HepG2 (cell line): Measurements from ENCODE around the gene NDUFB3. TPM values are rescaled to one million over a fixed set of nuclear protein-coding genes. Genes with fewer than 3 reads are reported as not detected.

Experiments used
- ATAC-seq: fragments of 200-7000 bp; cut with Tn5 transposase; 3 replicates; pipeline ENCODE4 v1.9.1; 2020; ENCODE audit warnings: mild to moderate bottlenecking, moderate library complexity
- BruUV-seq: library from RNA; stranded (reverse); fragments of 400-500 nt; replicated peaks from 2 replicates; lab custom pipeline; 2021; lab: Mats Ljungman, UMichigan
- CTCF ChIA-PET: fragments of 300-600 bp; formaldehyde crosslinking; extraction: SDS; loops from one replicate; lab custom pipeline; 2021; ENCODE audit warnings: low total read pairs, inconsistent platforms, low intra/inter-chr PET ratio; lab: Yijun Ruan, JAX
- POLR2A ChIA-PET: fragments of 350-600 bp; sonication (Branson Sonifier 250); formaldehyde crosslinking; loops from one replicate; lab custom pipeline; 2020; ENCODE audit warnings: antibody characterized with exemption, inconsistent platforms; lab: Yijun Ruan, JAX
- DNase-seq: peaks from one replicate; pipeline ENCODE4 v3.0.0-alpha.2; 2015; ENCODE audit warnings: low spot score
- FAIRE-seq: peaks from 3 replicates; lab custom pipeline; 2011; peaks lifted over from hg19 to GRCh38; lab: Jason Lieb, UNC
- H2AFZ ChIP-seq: one replicate; pipeline ENCODE4 v1.6.1; 2011; ENCODE audit warnings: low read length, inconsistent platforms
- H3K27ac ChIP-seq: fragments of 300-600 bp; 3 replicates; pipeline ENCODE4 v1.8.0; 2011; ENCODE audit warnings: mixed run types, mild to moderate bottlenecking, mixed read lengths, low read length, inconsistent platforms; ENCODE audit not compliant: insufficient read depth; ENCODE audit errors: extremely low read length
- H3K27me3 ChIP-seq, 2 experiments: fragments of 200-600 bp in 1 of 2; 2 replicates in 1 of 2; 3 replicates in 1 of 2; pipeline versions ENCODE4 v1.6.0 to v1.8.0; 2011; ENCODE audit warnings: low read length in 2 of 2, mild to moderate bottlenecking in 2 of 2, moderate library complexity in 2 of 2, inconsistent platforms in 1 of 2; ENCODE audit not compliant: insufficient read depth in 2 of 2, control insufficient read depth in 1 of 2
- H3K36me3 ChIP-seq, 2 experiments: fragments of 200-600 bp in 1 of 2; replicated peaks in 1 of 2; 2 replicates in 1 of 2; 3 replicates in 1 of 2; pipeline versions ENCODE4 v1.5.1 to v1.8.0; 2011; ENCODE audit warnings: low read length in 2 of 2, inconsistent platforms in 1 of 2; ENCODE audit not compliant: insufficient read depth in 2 of 2, control insufficient read depth in 1 of 2
- H3K4me1 ChIP-seq: 2 replicates; pipeline ENCODE4 v1.5.1; 2012; ENCODE audit warnings: low read length, inconsistent platforms; ENCODE audit not compliant: insufficient read depth
- H3K4me2 ChIP-seq: 2 replicates; pipeline ENCODE4 v1.6.0; 2011; ENCODE audit warnings: low read depth, low read length, inconsistent platforms
- H3K4me3 ChIP-seq, 3 experiments: fragments of 200-600 bp in 1 of 3; sonication (generic), shearing (Covaris generic) in 1 of 3; replicated peaks in 1 of 3; 2 replicates each; pipeline ENCODE4 v1.5.1; 2011 to 2016; ENCODE audit warnings: low read length in 3 of 3, inconsistent platforms in 2 of 3, low read depth in 2 of 3, mild to moderate bottlenecking in 2 of 3, control low read depth in 1 of 3, mixed read lengths in 1 of 3; ENCODE audit not compliant: insufficient read depth in 1 of 3
- H3K79me2 ChIP-seq: one replicate; pipeline ENCODE4 v1.6.1; 2011; ENCODE audit warnings: low read length, inconsistent platforms; ENCODE audit not compliant: insufficient read depth
- H3K9ac ChIP-seq: 2 replicates; pipeline ENCODE4 v1.6.0; 2011; ENCODE audit warnings: mild to moderate bottlenecking, low read depth, low read length, inconsistent platforms; ENCODE audit not compliant: insufficient read depth
- H3K9me3 ChIP-seq: 2 replicates; pipeline ENCODE4 v1.5.1; 2012; ENCODE audit warnings: mild to moderate bottlenecking, low read length
- H4K20me1 ChIP-seq: 2 replicates; pipeline ENCODE4 v1.6.0; 2011; ENCODE audit warnings: inconsistent platforms, mild to moderate bottlenecking, low read length, moderate library complexity; ENCODE audit not compliant: insufficient read depth
- CENPT ChIP-seq: sonication (generic); formaldehyde crosslinking; IDR thresholded peaks from 2 replicates; pipeline ENCODE4 v1.8.0; 2022; ENCODE audit warnings: low read depth, mild to moderate bottlenecking, moderate library complexity, missing genetic modification reagents
- FOXA1 ChIP-seq, 2 experiments: fragments of 450-650 bp in 1 of 2; sonication (generic) in 1 of 2; formaldehyde crosslinking in 1 of 2; IDR thresholded peaks; 2 replicates each; pipeline versions ENCODE4 v1.4.0 to v1.6.1; 2016 to 2020; ENCODE audit warnings: missing genetic modification reagents in 1 of 2
- HNRNPUL1 ChIP-seq: fragments of 200-400 bp; formaldehyde crosslinking; IDR thresholded peaks from 2 replicates; pipeline ENCODE4 v1.6.1; 2017; ENCODE audit warnings: low read depth, mild to moderate bottlenecking, low read length, moderate library complexity
- RFX5 ChIP-seq: IDR thresholded peaks from 2 replicates; pipeline ENCODE4 v1.6.1; 2011; ENCODE audit warnings: low read depth, low read length, improper control_type of control experiment
- ZBTB2 ChIP-seq: sonication (generic); formaldehyde crosslinking; IDR thresholded peaks from 2 replicates; pipeline ENCODE4 v1.8.0; 2022; ENCODE audit warnings: low read depth, missing genetic modification reagents
- WGBS: methylation state at CpG from one replicate; pipeline ENCODE4 v1.1.6; 2017; ENCODE audit warnings: low lambda C conversion rate; 5-methylcytosine and 5-hydroxymethylcytosine counted together
- in situ Hi-C: cut with HindIII; loops from 2 replicates; pipeline ENCODE4 v1.10.0; 2017; ENCODE audit warnings: low pct_unique_long_range_greater_than_20kb; ENCODE audit not compliant: extremely low pct_ligation_motif_present
- intact Hi-C: fragments of 100-400 bp; cut with micrococcal nuclease; formaldehyde crosslinking; loops from one replicate; pipeline ENCODE4 v1.10.0; 2022; ENCODE audit not compliant: unreplicated experiment
- polyA plus RNA-seq, 8 experiments: library from polyadenylated mRNA; depleted of rRNA in 3 of 8; stranded (reverse) in 7 of 8; unstranded in 1 of 8; fragments of >200 nt; fragmentation: Illumina TruSeq in 4 of 8; extraction: Trizol in 4 of 8; gene quantifications; 2 replicates each; pipeline versions ENCODE4 v1.2.1 to v1.2.3, GENCODE V29; 2011 to 2016; ENCODE audit warnings: low read depth in 4 of 8, missing spikeins in 1 of 8, mixed read lengths in 1 of 8; ENCODE audit not compliant: insufficient read depth in 1 of 8
- total RNA-seq, 5 experiments: library from RNA; depleted of rRNA; stranded (reverse); fragments of >200 nt; fragmentation: Illumina TruSeq; extraction: Trizol; gene quantifications; 2 replicates each; pipeline ENCODE4 v1.2.3, GENCODE V29; 2016; ENCODE audit warnings: low read depth in 1 of 5
- TF ChIP-seq, protein P1 (sequence below): sonication (generic); formaldehyde crosslinking; IDR thresholded peaks from 2 replicates; pipeline ENCODE4 v1.5.0; 2020; ENCODE audit warnings: mild to moderate bottlenecking, missing genetic modification reagents, borderline replicate concordance

The NDUFB3 gene
- total and polyA plus RNA-seq, 2 of the 13 experiments (the other 11 are each of a cell fraction or from before 2014, with no cell fraction given), result 50.7 to 159 TPM

- DNase-seq (no peak), ATAC-seq (no peak), FAIRE-seq (no peak)
- H3K27me3 ChIP-seq, result no peaks in the 10 kb centered on the region
- peaks cover 93% of the 10 kb centered on the region for H3K79me2 ChIP-seq
- peaks cover 11 to 19% of the 10 kb centered on the region in 2 experiments for H3K36me3 ChIP-seq
- BruUV-seq, result no TSS peak
- ChIA-PET CTCF (no interaction called here), POLR2A (interaction anchor here (1.1 kb wide), 1 partner anchor 50 kb away, joined by 3 read pairs; no protein-coding TSS in a partner anchor)
- H3K4me1 ChIP-seq, result peaks cover 70% of the 10 kb centered on the region
- no peak overlapping the region for H3K9ac ChIP-seq
- H3K4me3 ChIP-seq, result no peak overlapping the region
- H3K4me2 ChIP-seq, result no peak overlapping the region
- no peaks in the 10 kb centered on the region for H3K9me3 ChIP-seq
- intact Hi-C loops, result no loop called here
- in situ Hi-C loops, result no loop called here
- 91% methylated on average over 5 of the region's 5 CpGs for WGBS
- H4K20me1 ChIP-seq, result peaks cover 5% of the 10 kb centered on the region
- TF ChIP-seq RFX5 (no peak), CENPT (CRISPR knock-in tag) (0 out of 2 replicates have a peak, but pooled peaks have one; percentile 41)
- H2AFZ ChIP-seq, result no peak overlapping the region
- peak overlapping the region; percentile 31 for H3K27ac ChIP-seq
Observed at GRCh38 chr2:201127570-201127969, 55.8 kb downstream of the NDUFB3 start.

GRCh38 chr2:201128033-201128432, 56.2 kb downstream of the NDUFB3 start:
- Histone ChIP-seq H3K9ac (no peak overlapping the region), H3K36me3 (peaks cover 12 to 24% of the 10 kb centered on the region in 2 experiments), H3K9me3 (no peaks in the 10 kb centered on the region), H3K4me2 (no peak overlapping the region), H3K27ac (no peak overlapping the region), H3K27me3 (no peaks in the 10 kb centered on the region), H3K4me3 (no peak overlapping the region), H3K79me2 (peaks cover 93% of the 10 kb centered on the region), H2AFZ (no peak overlapping the region), H3K4me1 (peaks cover 65% of the 10 kb centered on the region), H4K20me1 (peaks cover 5% of the 10 kb centered on the region; the same call in 1 of the 2 replicates)
- WGBS, result 97% methylated on average over 1 of the region's 1 CpG
- no TSS peak for BruUV-seq
- POLR2A ChIA-PET, result interaction anchor here (0.9 kb wide), 1 partner anchor 17 kb away, joined by 5 read pairs; no protein-coding TSS in a partner anchor
- CTCF ChIA-PET, result no interaction called here
- FAIRE-seq (no peak), ATAC-seq (no peak), DNase-seq (no peak)
- intact Hi-C loops (no loop called here), in situ Hi-C loops (no loop called here)
- TF ChIP-seq FOXA1 (IDR thresholded peaks at IDR 0.05) (no peak), FOXA1 (CRISPR knock-in tag; IDR thresholded peaks at IDR 0.05) (no peak), HNRNPUL1 (0 out of 2 replicates have a peak, but pooled peaks have one; percentile 18), ZBTB2 (CRISPR knock-in tag) (no peak)
- TF ChIP-seq, protein P1, sequence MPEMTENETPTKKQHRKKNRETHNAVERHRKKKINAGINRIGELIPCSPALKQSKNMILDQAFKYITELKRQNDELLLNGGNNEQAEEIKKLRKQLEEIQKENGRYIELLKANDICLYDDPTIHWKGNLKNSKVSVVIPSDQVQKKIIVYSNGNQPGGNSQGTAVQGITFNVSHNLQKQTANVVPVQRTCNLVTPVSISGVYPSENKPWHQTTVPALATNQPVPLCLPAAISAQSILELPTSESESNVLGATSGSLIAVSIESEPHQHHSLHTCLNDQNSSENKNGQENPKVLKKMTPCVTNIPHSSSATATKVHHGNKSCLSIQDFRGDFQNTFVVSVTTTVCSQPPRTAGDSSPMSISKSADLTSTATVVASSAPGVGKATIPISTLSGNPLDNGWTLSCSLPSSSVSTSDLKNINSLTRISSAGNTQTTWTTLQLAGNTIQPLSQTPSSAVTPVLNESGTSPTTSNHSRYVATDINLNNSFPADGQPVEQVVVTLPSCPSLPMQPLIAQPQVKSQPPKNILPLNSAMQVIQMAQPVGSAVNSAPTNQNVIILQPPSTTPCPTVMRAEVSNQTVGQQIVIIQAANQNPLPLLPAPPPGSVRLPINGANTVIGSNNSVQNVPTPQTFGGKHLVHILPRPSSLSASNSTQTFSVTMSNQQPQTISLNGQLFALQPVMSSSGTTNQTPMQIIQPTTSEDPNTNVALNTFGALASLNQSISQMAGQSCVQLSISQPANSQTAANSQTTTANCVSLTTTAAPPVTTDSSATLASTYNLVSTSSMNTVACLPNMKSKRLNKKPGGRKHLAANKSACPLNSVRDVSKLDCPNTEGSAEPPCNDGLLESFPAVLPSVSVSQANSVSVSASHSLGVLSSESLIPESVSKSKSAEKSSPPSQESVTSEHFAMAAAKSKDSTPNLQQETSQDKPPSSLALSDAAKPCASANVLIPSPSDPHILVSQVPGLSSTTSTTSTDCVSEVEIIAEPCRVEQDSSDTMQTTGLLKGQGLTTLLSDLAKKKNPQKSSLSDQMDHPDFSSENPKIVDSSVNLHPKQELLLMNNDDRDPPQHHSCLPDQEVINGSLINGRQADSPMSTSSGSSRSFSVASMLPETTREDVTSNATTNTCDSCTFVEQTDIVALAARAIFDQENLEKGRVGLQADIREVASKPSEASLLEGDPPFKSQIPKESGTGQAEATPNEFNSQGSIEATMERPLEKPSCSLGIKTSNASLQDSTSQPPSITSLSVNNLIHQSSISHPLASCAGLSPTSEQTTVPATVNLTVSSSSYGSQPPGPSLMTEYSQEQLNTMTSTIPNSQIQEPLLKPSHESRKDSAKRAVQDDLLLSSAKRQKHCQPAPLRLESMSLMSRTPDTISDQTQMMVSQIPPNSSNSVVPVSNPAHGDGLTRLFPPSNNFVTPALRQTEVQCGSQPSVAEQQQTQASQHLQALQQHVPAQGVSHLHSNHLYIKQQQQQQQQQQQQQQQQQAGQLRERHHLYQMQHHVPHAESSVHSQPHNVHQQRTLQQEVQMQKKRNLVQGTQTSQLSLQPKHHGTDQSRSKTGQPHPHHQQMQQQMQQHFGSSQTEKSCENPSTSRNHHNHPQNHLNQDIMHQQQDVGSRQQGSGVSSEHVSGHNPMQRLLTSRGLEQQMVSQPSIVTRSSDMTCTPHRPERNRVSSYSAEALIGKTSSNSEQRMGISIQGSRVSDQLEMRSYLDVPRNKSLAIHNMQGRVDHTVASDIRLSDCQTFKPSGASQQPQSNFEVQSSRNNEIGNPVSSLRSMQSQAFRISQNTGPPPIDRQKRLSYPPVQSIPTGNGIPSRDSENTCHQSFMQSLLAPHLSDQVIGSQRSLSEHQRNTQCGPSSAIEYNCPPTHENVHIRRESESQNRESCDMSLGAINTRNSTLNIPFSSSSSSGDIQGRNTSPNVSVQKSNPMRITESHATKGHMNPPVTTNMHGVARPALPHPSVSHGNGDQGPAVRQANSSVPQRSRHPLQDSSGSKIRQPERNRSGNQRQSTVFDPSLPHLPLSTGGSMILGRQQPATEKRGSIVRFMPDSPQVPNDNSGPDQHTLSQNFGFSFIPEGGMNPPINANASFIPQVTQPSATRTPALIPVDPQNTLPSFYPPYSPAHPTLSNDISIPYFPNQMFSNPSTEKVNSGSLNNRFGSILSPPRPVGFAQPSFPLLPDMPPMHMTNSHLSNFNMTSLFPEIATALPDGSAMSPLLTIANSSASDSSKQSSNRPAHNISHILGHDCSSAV (CRISPR knock-in tag), result no peak
